ENCODE measurements around the gene CMTM4.

- TF ChIP-seq CTCF (conservative IDR thresholded peaks at IDR 0.05; ENCODE audit: low read depth in 2 of 2) (no peak), REST (IDR thresholded peaks at IDR 0.05; ENCODE audit: unreplicated experiment) (no peak), EZH2phosphoT487 (IDR thresholded peaks at IDR 0.05; ENCODE audit: unreplicated experiment) (no peak), EZH2 (IDR thresholded peaks at IDR 0.05; ENCODE audit: low read depth, unreplicated experiment) (no peak), POLR2AphosphoS5 (IDR thresholded peaks at IDR 0.05; ENCODE audit: low read depth) (no peak), NANOG (IDR thresholded peaks at IDR 0.05; ENCODE audit: borderline replicate concordance) (no peak), CREB1 (CRISPR knock-in tag; IDR thresholded peaks at IDR 0.05; ENCODE audit: low read depth) (no peak), ZNF114 (CRISPR knock-in tag; IDR thresholded peaks at IDR 0.05) (no peak), JUNB (IDR thresholded peaks at IDR 0.05; ENCODE audit: unreplicated experiment) (no peak), ETS1 (IDR thresholded peaks at IDR 0.05) (no peak), STAT1 (IDR thresholded peaks at IDR 0.05; ENCODE audit: unreplicated experiment) (no peak), ZNF331 (CRISPR knock-in tag; IDR thresholded peaks at IDR 0.05; ENCODE audit: low read depth) (no peak), ZNF462 (CRISPR knock-in tag; IDR thresholded peaks at IDR 0.05) (no peak)
Observed at GRCh38 chr16:66653581-66654350, 42.8 kb downstream of the CMTM4 start.

Data from GM23338 (cell line).